RPMI8226 (cell line): ENCODE results near the gene AFAP1L2.
"Not testable (repeated sequence)": the region's sequence is repeated elsewhere in the genome, so short reads cannot be mapped to it uniquely, and the experiment has no call there.

Source experiments
- DNase-seq: peaks from one replicate; pipeline ENCODE4 v3.0.0-alpha.2; 2015

Gene AFAP1L2

GRCh38 chr10:114359041-114359952 is 45.0 kb downstream of the AFAP1L2 start:
- DNase-seq: no peak

GRCh38 chr10:114357515-114357996 is 46.7 kb downstream of the AFAP1L2 start:
- DNase-seq: no peak

GRCh38 chr10:114356751-114357514 is 47.4 kb downstream of the AFAP1L2 start:
- no peak for DNase-seq

- no peak for DNase-seq
These were observed 48.2 kb downstream of the AFAP1L2 start for GRCh38 chr10:114356126-114356525.

- no peak for DNase-seq
These were observed 50.9 kb downstream of the AFAP1L2 start for GRCh38 chr10:114353383-114353782.

- no peak for DNase-seq
These were observed 51.5 kb downstream of the AFAP1L2 start for GRCh38 chr10:114352653-114353298.

- no peak for DNase-seq
These were observed 53.6 kb downstream of the AFAP1L2 start for GRCh38 chr10:114350751-114351150.

- no peak for DNase-seq
These were observed 54.6 kb downstream of the AFAP1L2 start for GRCh38 chr10:114349522-114350215.

- DNase-seq: not testable (repeated sequence)
These were observed 55.2 kb downstream of the AFAP1L2 start for GRCh38 chr10:114349071-114349470.

GRCh38 chr10:114347791-114348190 is 56.5 kb downstream of the AFAP1L2 start:
- DNase-seq: no peak

- no peak for DNase-seq
These were observed 57.1 kb downstream of the AFAP1L2 start for GRCh38 chr10:114347241-114347640.

- DNase-seq: no peak
These were observed 57.9 kb downstream of the AFAP1L2 start for GRCh38 chr10:114346176-114347031.

- no peak for DNase-seq
These were observed 58.6 kb downstream of the AFAP1L2 start for GRCh38 chr10:114345701-114346100.

GRCh38 chr10:114343623-114344505 is 60.4 kb downstream of the AFAP1L2 start:
- peak; percentile 37 for DNase-seq

- DNase-seq: no peak
These were observed 61.3 kb downstream of the AFAP1L2 start for GRCh38 chr10:114342976-114343375.

GRCh38 chr10:114340816-114341215 is 63.5 kb downstream of the AFAP1L2 start:
- no peak for DNase-seq

- no peak for DNase-seq
These were observed 66.5 kb downstream of the AFAP1L2 start for GRCh38 chr10:114337510-114338462.

GRCh38 chr10:114336823-114337509 is 67.3 kb downstream of the AFAP1L2 start:
- DNase-seq: no peak

GRCh38 chr10:114335614-114336013 is 68.7 kb downstream of the AFAP1L2 start:
- DNase-seq: peak; percentile 45
